K562 (cell line): ENCODE data around the gene COL25A1. TPM values are rescaled to one million over a fixed set of nuclear protein-coding genes. Genes with fewer than 3 reads are reported as not detected.

Experiments
- ATF3 ChIP-seq, 2 experiments: fragments of 450-650 bp in 1 of 2; sonication (generic) in 1 of 2; formaldehyde crosslinking in 1 of 2; IDR thresholded peaks in 1 of 2; conservative IDR thresholded peaks in 1 of 2; 2 replicates each; pipeline versions ENCODE4 v1.6.1 to v1.8.1; 2016 to 2023; ENCODE audit warnings: mild to moderate bottlenecking in 2 of 2, moderate library complexity in 2 of 2, inconsistent platforms in 1 of 2, missing genetic modification reagents in 1 of 2
- CBFA2T2 ChIP-seq: fragments of 450-650 bp; conservative IDR thresholded peaks from 2 replicates; pipeline ENCODE4 v1.6.1; 2017; ENCODE audit warnings: mild to moderate bottlenecking
- CEBPB ChIP-seq: fragments of 450-650 bp; IDR thresholded peaks from 2 replicates; pipeline ENCODE4 v1.6.1; 2016; ENCODE audit warnings: missing genetic modification characterization, missing compliant biosample characterization
- CGGBP1 ChIP-seq: fragments of 250-450 bp; sonication (Bioruptor Pico); IDR thresholded peaks from 2 replicates; pipeline ENCODE4 v1.9.0; 2021; ENCODE audit warnings: mild to moderate bottlenecking
- DEAF1 ChIP-seq: fragments of 450-650 bp; formaldehyde crosslinking; IDR thresholded peaks from 2 replicates; pipeline ENCODE4 v1.4.0; 2020; ENCODE audit warnings: mild to moderate bottlenecking, moderate library complexity
- HDGF ChIP-seq: fragments of 450-650 bp; IDR thresholded peaks from 2 replicates; pipeline ENCODE4 v1.6.1; 2016
- PHTF2 ChIP-seq: fragments of 250-450 bp; sonication (Bioruptor Pico); IDR thresholded peaks from 2 replicates; pipeline ENCODE4 v1.5.0; 2021; ENCODE audit warnings: mild to moderate bottlenecking
- RREB1 ChIP-seq: fragments of 250-450 bp; sonication (Bioruptor Pico); IDR thresholded peaks from 2 replicates; pipeline ENCODE4 v1.4.0; 2020
- SPI1 ChIP-seq: IDR thresholded peaks from 2 replicates; pipeline ENCODE4 v1.6.1; 2011; ENCODE audit warnings: low read depth, low read length, control low read depth, borderline replicate concordance
- TARDBP ChIP-seq: fragments of 450-650 bp; IDR thresholded peaks from 2 replicates; pipeline ENCODE4 v1.6.1; 2016
- TOE1 ChIP-seq, 2 experiments: fragments of 450-650 bp in 1 of 2; sonication (generic) in 1 of 2; formaldehyde crosslinking in 1 of 2; IDR thresholded peaks; 2 replicates each; pipeline versions ENCODE4 v1.7.1 to v1.8.0; 2016 to 2022; ENCODE audit warnings: borderline replicate concordance in 2 of 2, mild to moderate bottlenecking in 2 of 2, antibody characterized with exemption in 1 of 2, inconsistent platforms in 1 of 2, low read depth in 1 of 2, missing genetic modification reagents in 1 of 2, moderate library complexity in 1 of 2
- ZBTB12 ChIP-seq: fragments of 250-450 bp; sonication (Bioruptor Pico); IDR thresholded peaks from 2 replicates; pipeline ENCODE4 v1.4.0; 2020
- ZNF639 ChIP-seq, 2 experiments: fragments of 200-800 bp in 1 of 2; sonication (Bioruptor generic) in 1 of 2; sonication (generic) in 1 of 2; formaldehyde crosslinking in 1 of 2; IDR thresholded peaks in 1 of 2; conservative IDR thresholded peaks in 1 of 2; 2 replicates each; pipeline versions ENCODE4 v1.5.0 to v1.6.1; 2016 to 2020; ENCODE audit warnings: missing compliant biosample characterization in 1 of 2, missing genetic modification characterization in 1 of 2, missing genetic modification reagents in 1 of 2
- polyA plus RNA-seq, 8 experiments: library from polyadenylated mRNA; depleted of rRNA in 4 of 8; stranded (reverse) in 5 of 8; unstranded in 3 of 8; fragments of >200 nt; fragmentation: Nextera tagmentation in 2 of 8; fragmentation: Illumina TruSeq in 1 of 8; extraction: Ambion mirVana in 2 of 8; extraction: Trizol in 1 of 8; gene quantifications; 2 replicates each; pipeline versions ENCODE4 v1.2.1 to v1.2.3, GENCODE V29; 2011 to 2014; ENCODE audit warnings: inconsistent platforms in 1 of 8, missing spikeins in 1 of 8
- total RNA-seq, 7 experiments: library from RNA; depleted of rRNA in 6 of 7; stranded (reverse); fragments of >200 nt in 6 of 7; fragmentation: Illumina TruSeq in 2 of 7; extraction: Trizol in 2 of 7; gene quantifications; 2 replicates each; pipeline versions ENCODE4 v1.2.1 to v1.2.3, GENCODE V29; 2011 to 2021; ENCODE audit warnings: low replicate concordance in 1 of 7

COL25A1 gene
- total and polyA plus RNA-seq, 9 of the 15 experiments (the other 6 are each of a cell fraction or from before 2014, with no cell fraction given) = 0.03 to 0.62 (median 0.27) TPM

GRCh38 chr4:109027016-109027500 lies 275.4 kb downstream of the COL25A1 start (continued):
- TF ChIP-seq DEAF1 (CRISPR knock-in tag) = no peak
- TF ChIP-seq CBFA2T2 = peak; percentile 83
- no peak for TF ChIP-seq HDGF
- no peak for TF ChIP-seq RREB1
- no peak for TF ChIP-seq ZNF639 (CRISPR knock-in tag; conservative IDR thresholded peaks at IDR 0.05 in 1 of 2, IDR thresholded peaks at IDR 0.05 in 1 of 2)
- TF ChIP-seq TOE1 (IDR thresholded peaks at IDR 0.05; ENCODE audit: borderline replicate concordance) = 0 out of 2 replicates have a peak, but pooled peaks have one; percentile 39
- TF ChIP-seq TOE1 (CRISPR knock-in tag; IDR thresholded peaks at IDR 0.05; ENCODE audit: borderline replicate concordance, low read depth) = no peak
- TF ChIP-seq CEBPB (tag) = no peak
- no peak for TF ChIP-seq PHTF2 (CRISPR knock-in tag)
- TF ChIP-seq CGGBP1 (CRISPR knock-in tag) = no peak
- no peak for TF ChIP-seq ATF3 (IDR thresholded peaks at IDR 0.05)
- no peak for TF ChIP-seq ATF3 (CRISPR knock-in tag; conservative IDR thresholded peaks at IDR 0.05)
- TF ChIP-seq SPI1 = no peak
- no peak for TF ChIP-seq TARDBP
- TF ChIP-seq ZBTB12 (CRISPR knock-in tag) = no peak
